ENCODE results near the gene DDIT4L. TPM values are rescaled to one million over a fixed set of nuclear protein-coding genes. Genes with fewer than 3 reads are reported as not detected.

Gene DDIT4L
- total and polyA plus RNA-seq, 2 of the 8 experiments (the other 6 are each of a cell fraction or from before 2014, with no cell fraction given): 3.5 to 6.0 TPM

DNA sequence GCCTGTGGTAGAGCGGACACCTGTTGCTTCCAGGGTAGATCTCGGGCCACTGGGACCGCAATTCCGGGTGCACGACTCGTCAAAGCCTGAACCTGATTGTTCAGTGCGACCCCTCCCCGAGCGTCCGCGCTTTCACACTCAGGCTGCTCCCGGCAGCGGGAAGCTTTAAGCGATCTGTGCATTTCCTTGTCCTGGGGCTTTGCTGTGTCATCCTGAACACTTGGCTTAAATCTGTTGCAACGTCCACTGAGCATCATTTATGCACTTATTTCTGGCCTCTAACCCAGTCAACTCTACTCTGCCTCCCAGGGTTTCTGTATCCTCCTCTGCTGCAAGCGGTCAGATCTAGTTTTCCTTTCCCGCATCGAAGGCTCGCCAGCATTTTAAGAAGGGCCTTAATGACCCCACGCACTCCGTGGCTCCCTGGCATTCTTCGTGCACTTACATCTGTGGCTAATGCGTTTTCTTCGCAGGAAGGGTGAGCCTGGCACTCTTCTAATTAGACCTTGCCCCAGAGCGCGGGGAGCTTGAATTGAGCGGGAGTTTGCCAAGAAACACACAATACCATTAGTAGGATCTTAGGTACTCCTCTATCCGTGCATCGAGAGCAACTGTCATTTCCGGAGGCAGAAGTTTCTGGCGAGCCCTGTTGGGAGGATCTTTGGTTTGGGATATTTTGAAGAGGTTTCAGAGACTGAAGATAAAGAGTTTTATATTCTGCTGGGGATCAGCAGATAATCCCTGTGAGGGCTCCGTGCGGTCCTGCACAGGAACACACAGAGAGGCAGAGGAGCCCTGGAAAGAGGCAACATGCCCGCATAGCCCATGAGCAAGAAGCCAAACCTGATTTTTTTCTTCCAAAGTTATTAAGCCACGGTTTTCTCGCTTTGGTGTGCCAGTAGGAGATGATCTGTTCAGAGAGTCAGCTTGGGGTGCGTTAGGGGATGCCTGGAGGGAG, 654 bp upstream of the DDIT4L start:
- FAIRE-seq (no peak), DNase-seq (ENCODE audit: low read depth in 1 of 2, low spot score in 2 of 2) (peak in 1 of 2 experiments; percentile 61)
- H4K8ac ChIP-seq (ENCODE audit: extremely low read depth, insufficient read depth, low read length): peak overlapping the region; percentile 71; the same call in 1 of the 2 replicates
- H2BK15ac ChIP-seq (ENCODE audit: low read length): no peak overlapping the region
- H3K23ac ChIP-seq (ENCODE audit: insufficient read length): no peak overlapping the region
- no peaks in the 10 kb centered on the region for H3K79me1 ChIP-seq (ENCODE audit: low read depth, low read length)
- H3K27ac ChIP-seq (ENCODE audit: low read depth, low read length): no peak overlapping the region
- H2BK5ac ChIP-seq (ENCODE audit: low read depth, low read length): no peak overlapping the region
- 0 out of 8 replicates have a peak, but pooled peaks cover 0 to 2% (median 0%) of the 10 kb centered on the region in 4 experiments for H3K36me3 ChIP-seq (ENCODE audit: control insufficient read depth in 2 of 4, insufficient read depth in 4 of 4, low read length in 3 of 4)
- H3K56ac ChIP-seq (replicated peaks; ENCODE audit: insufficient read length, low read depth, low read length): peak overlapping the region; percentile 3
- no peak overlapping the region; the same call in 1 of the 2 replicates for H3K18ac ChIP-seq (ENCODE audit: extremely low read depth, low read length)
- no peak overlapping the region for H2BK120ac ChIP-seq (replicated peaks; ENCODE audit: low read depth, low read length)
- no peaks in the 10 kb centered on the region for H4K20me1 ChIP-seq (replicated peaks in 1 of 2; ENCODE audit: control insufficient read depth in 1 of 2, insufficient read depth in 2 of 2, low read length in 2 of 2)
- peak overlapping the region in 1 of 4 experiments; percentile 32; a peak in 2 of 7 replicates for H3K9ac ChIP-seq (replicated peaks in 1 of 4; ENCODE audit: extremely low read depth in 1 of 4, low read depth in 3 of 4, low read length in 3 of 4)
- H2AK5ac ChIP-seq (ENCODE audit: low read depth, low read length): no peak overlapping the region
- 0 out of 2 replicates have a peak overlapping the region, but pooled peaks have one; percentile 17 for H2BK12ac ChIP-seq (ENCODE audit: low read depth, low read length)
- H3K4me1 ChIP-seq (replicated peaks in 1 of 4; ENCODE audit: control insufficient read depth in 3 of 4, insufficient read depth in 4 of 4, low read length in 3 of 4): peaks cover 3 to 6% (median 5%) of the 10 kb centered on the region in 4 experiments; a peak in 6 of 7 replicates
- H3K4me2 ChIP-seq (ENCODE audit: insufficient read depth in 1 of 2, low read depth in 2 of 2, low read length in 2 of 2): peak overlapping the region; percentile 100
- H4K91ac ChIP-seq (replicated peaks; ENCODE audit: insufficient read length, low read length): no peak overlapping the region
- H3K4me3 ChIP-seq (ENCODE audit: extremely low read depth in 1 of 4, insufficient read depth in 2 of 4, low read depth in 3 of 4, low read length in 4 of 4): peak overlapping the region; percentile 71 to 76 (median 73)
- ChIA-PET CTCF (ENCODE audit: partially characterized antibody) (interaction anchor here (0.5 kb wide), 1 partner anchor 401 kb away, joined by 3 read pairs; no protein-coding TSS in a partner anchor), POLR2A (ENCODE audit: partially characterized antibody) (interaction anchor here (0.6 kb wide), 1 partner anchor 80 kb away, joined by 3 read pairs; no protein-coding TSS in a partner anchor)
- no peak overlapping the region for H4K5ac ChIP-seq (ENCODE audit: insufficient read length, low read depth, low read length)
- no peak overlapping the region for H3K14ac ChIP-seq (ENCODE audit: insufficient read length)
- H2AFZ ChIP-seq (ENCODE audit: low read length): peak overlapping the region; percentile 99
- H3K79me2 ChIP-seq (ENCODE audit: control insufficient read depth in 1 of 2, insufficient read depth in 2 of 2, low read length in 2 of 2): no peaks in the 10 kb centered on the region
- H3K4ac ChIP-seq (replicated peaks; ENCODE audit: insufficient read length, low read depth, low read length): no peak overlapping the region
- H3K27me3 ChIP-seq (replicated peaks in 1 of 4; ENCODE audit: control insufficient read depth in 3 of 4, extremely low read depth in 1 of 4, insufficient read depth in 3 of 4, low read length in 3 of 4): peaks cover 2 to 24% (median 16%) of the 10 kb centered on the region in 4 experiments
- H2BK20ac ChIP-seq (ENCODE audit: low read length): no peak overlapping the region; the same call in 1 of the 2 replicates
- peaks cover 10% of the 10 kb centered on the region for H3K23me2 ChIP-seq (ENCODE audit: low read depth, low read length)
- H3K9me3 ChIP-seq (ENCODE audit: insufficient read depth in 2 of 2, low read depth in 1 of 2, low read length in 1 of 2): no peaks in the 10 kb centered on the region
- whole genome bisulfite sequencing, 2 experiments (ENCODE audit: extremely low coverage in 1 of 2, insufficient coverage in 1 of 2, insufficient read length in 1 of 2, insufficient replicate concordance in 2 of 2, low coverage in 1 of 2, low lambda C conversion rate in 2 of 2, missing lambda C conversion rate in 1 of 2): 15% methylated on average over 37 of the region's 37 CpGs; no CpG with 5 or more reads in 1 of the 2 experiments
- TF ChIP-seq SAP30 (IDR thresholded peaks at IDR 0.05; ENCODE audit: insufficient read depth, insufficient replicate concordance, low read length) (peak; percentile 76), KDM4A (IDR thresholded peaks at IDR 0.05; ENCODE audit: low read depth, low read length, severe bottlenecking) (peak; percentile 31), CTBP2 (IDR thresholded peaks at IDR 0.05; ENCODE audit: borderline replicate concordance, insufficient read depth, insufficient read length, low read length) (no peak), MAX (IDR thresholded peaks at IDR 0.05) (0 out of 2 replicates have a peak, but pooled peaks have one; percentile 55), EZH2 (IDR thresholded peaks at IDR 0.05; ENCODE audit: low read depth, low read length, severe bottlenecking) (peak; percentile 37), SIRT6 (IDR thresholded peaks at IDR 0.05; ENCODE audit: low read length) (no peak), HDAC2 (IDR thresholded peaks at IDR 0.05; ENCODE audit: borderline replicate concordance in 1 of 2, low read depth in 2 of 2, low read length in 2 of 2) (0 out of 4 replicates have a peak, but pooled peaks of 1 of the 2 experiments have one; percentile 29)
- TF ChIP-seq, protein P1, sequence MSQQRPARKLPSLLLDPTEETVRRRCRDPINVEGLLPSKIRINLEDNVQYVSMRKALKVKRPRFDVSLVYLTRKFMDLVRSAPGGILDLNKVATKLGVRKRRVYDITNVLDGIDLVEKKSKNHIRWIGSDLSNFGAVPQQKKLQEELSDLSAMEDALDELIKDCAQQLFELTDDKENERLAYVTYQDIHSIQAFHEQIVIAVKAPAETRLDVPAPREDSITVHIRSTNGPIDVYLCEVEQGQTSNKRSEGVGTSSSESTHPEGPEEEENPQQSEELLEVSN (IDR thresholded peaks at IDR 0.05): peak; percentile 88
